GM19238 (cell line): ENCODE data around the gene PRELP.
"Not testable (repeated sequence)": the region's sequence is repeated elsewhere in the genome, so short reads cannot be mapped to it uniquely, and the experiment has no call there.

Experiments used
- DNase-seq: peaks from one replicate; pipeline ENCODE4 v3.0.0; 2011; ENCODE audit warnings: low spot score; ENCODE audit not compliant: insufficient read length

Gene PRELP

DNA sequence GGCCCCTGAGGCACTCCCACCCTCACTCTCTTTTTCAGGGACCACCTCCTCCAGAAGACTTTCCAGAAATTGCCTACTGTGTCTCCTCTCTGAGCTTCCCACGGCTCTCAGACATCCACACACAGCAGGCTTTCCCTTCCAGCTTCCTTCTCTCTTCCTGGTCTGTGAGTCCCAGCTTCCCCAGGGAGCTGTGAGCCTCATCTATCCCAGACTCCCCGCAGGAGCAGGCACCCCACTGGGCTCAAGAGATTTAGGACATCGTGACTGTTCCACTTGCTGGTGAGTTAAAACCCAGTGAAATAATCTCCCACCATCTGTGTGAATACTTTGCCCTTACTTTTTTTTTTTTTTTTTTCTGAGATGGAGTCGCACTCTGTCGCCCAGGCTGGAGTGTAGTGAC, 22.0 kb upstream of the PRELP start:
- DNase-seq = no peak

DNA sequence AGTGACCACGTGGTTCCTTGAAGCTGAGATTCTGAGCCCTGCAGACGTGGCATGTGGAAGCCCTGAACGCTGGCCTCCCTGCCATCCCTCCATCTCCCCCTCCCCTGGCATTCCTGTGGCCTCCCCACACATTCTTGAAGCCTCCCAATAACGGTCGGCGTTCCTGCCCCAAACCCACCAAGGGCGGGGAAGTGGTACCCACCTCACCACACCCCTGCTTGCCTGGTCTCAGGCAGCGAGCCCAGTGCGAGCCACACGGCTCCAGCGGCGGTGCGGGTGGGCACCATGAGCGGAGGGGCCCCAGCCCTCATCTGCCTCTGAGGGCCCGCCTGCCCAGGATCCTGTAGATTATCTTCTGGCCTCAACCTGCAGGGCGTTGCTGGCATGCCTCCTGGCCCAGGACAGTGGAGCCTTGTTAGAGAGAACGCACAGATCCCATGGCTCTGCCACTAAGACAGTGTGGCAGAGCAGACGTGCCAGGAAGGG, 20.6 kb upstream of the PRELP start:
- DNase-seq = no peak

DNA sequence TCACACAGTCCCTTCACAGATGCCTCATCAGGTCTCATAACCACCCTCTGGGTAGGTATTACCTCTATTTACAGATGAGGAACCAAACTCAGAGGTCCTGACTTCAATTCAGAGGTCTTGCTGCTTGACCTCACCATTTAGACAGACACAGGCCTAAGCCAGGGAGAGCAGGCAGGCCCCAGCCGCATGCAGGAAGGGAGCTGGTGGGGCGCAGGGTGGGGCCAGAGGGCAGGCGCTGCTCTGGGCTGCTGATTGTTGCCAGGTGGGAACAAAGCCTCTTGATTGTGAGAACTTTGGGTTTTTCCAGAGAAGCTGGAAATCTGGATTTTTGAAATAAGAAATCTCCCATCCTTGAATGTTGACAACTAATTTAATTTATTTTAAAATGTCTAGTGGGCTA, 19.9 kb upstream of the PRELP start:
- no peak for DNase-seq

DNA sequence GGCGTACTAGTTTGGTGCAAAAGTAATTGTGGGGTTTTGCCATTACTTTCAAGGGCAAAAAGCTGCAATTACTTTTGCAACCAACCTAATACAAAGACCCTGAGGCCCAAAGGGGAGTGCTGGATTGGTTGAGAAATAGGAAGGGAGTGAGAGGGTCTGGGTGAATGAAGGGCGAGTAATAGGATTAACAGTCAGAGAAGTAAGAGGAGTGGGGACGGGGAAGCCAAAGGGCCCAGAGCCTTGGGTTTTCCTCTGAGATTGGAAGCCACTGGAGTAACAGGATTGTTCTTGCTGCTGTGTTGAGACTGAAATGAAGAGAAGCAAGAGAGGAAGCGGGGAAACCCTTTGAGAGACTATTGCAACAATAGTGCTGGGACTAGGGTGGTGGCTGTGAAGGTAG, 19.0 kb upstream of the PRELP start:
- DNase-seq = no peak

DNA sequence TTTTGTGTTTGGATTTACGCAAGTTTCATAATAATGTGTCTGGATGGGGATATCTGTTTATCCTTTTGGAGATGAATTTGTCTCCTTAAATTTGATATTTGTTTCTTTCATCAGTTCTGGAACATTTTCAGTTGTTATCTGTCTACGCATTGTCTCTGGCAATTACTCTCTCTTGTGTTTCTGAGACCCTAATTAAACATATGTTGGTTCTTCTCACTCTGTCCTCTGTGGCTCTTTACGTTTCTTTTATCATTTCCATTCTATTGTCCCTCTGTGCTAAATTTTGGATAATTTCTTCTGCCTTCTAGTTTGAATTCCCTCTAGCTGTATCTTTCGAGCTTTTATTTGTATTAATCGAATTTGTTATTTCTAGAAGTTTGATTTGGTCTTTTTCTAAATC, 17.5 kb upstream of the PRELP start:
- no peak for DNase-seq

DNA sequence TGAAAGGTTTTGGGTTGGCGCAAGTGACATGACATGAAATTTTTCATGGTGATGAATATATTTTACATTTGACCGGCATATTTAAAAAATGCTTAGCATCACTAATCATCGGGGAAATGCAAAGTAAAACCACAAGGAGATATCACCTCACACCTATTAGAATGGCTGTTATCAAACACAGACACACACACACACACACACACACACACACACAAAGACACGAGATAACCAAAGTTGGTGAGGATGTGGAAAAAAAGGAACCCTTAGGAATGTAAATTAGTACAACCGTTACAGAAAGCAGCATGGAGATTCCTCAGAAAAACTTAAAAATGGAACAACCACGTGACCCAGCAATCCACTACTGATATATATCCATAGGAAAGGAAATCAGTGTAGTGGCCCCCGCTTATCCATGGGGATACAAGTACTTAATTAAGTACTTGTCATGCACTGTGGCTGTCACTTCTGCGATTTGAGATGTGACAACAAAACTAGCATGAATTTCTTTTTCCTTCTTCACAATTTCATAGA, 15.9 kb upstream of the PRELP start:
- DNase-seq = no peak

DNA sequence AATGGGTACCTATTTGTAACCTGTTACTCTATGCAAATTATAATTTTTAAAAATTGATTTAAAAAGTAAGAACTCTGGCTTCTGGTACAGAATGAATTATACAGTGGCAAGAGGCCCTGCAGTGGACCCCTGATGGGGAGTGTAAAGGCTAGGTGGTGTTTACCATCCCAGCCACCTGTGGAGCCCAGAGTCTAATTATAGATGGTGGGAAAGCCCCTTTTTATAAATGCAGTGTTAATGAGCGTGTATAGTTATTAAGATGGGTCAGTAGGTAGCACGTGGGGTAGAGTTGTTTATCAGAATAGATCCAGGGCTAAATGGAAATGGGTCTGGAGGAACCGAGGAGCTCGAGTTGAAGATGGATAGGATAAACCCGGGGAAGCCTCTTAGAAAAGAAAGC, 13.9 kb upstream of the PRELP start:
- DNase-seq = no peak

DNA sequence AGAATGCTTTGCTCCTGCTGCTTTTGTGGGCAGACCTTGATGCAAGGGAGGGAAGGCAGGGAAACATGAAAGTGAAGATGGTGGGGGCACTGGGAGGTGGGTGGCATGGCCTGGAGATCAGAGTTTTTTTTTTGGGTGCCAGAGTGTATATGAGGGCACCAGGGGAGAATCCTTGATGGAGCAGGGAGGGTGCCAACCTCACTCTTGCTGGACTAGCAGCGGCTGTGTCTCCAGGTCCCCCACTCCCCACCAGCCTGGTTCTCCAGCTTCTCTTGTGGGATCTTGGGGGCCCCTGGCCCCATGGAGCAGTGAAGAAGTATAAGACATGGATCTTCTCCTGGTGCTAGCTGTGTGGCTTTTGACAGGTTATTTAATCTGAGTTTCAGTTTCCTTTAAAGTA, 13.5 kb upstream of the PRELP start:
- DNase-seq = no peak

DNA sequence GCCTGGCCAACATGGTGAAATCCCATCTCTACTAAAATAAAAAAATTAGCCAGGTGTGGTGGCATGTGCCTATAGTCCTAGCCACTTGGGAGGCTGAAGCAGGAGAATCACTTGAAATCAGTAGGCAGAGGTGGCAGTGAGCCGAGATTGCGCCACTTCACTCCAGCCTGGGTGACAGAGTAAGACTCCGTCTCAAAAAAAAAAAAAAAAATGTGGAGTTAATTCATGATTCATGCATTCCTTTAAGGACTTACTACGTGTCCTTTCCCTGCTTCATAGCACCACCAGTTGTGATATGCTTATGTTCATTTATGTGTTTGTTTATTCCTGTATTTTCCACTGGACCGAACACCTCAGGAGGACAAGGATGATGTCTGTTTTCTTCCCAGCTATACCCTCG, 12.7 kb upstream of the PRELP start:
- DNase-seq = no peak

DNA sequence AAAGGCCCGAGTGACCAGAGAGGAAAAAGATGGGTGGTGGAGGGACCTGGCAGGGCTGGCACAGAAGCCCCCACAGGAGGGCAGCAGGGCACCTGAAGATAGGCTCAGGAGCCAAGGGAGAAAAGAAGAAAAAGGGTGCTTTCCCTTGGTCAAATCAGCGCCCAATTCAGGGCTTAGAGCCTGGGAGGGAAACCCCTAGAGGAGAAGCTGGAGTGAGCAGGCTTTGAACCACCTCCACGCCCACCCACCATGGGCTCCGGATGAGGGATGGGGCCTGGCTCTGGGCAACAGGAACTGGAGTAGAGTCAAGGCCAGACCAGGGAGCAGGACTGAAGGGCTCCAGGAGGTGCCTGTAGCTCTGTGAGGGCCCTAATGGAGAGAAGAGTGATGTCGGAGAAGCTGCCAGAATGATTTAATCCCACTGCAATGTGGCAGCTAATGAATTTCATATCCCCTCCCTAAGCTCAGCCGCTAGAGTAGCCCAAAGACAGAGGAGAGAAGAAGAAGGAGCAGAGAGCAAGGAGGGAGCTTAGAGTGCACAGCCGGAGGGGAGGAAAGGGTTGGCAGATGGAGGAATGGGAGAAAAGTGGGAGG, 12.0 kb upstream of the PRELP start:
- DNase-seq = no peak

DNA sequence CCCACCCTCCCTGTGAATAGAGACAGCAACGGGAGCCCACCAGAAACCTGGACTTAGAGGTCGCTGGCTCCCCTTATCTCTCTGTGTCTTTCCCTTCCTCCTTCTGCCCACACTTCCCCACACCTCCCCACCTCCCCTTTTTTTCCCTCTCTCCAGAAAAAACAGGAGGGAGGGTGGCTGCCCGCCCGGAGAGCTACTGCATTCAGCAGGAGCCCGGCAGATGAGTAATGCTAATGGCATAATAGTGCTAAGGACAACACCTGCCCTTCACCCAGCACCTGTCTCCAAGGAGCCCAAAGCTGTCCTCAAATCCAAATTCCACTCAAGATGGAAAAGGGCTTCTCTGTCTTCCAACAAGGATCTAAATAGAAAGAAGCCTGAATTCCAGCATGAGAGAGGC, 11.4 kb upstream of the PRELP start:
- DNase-seq = no peak

DNA sequence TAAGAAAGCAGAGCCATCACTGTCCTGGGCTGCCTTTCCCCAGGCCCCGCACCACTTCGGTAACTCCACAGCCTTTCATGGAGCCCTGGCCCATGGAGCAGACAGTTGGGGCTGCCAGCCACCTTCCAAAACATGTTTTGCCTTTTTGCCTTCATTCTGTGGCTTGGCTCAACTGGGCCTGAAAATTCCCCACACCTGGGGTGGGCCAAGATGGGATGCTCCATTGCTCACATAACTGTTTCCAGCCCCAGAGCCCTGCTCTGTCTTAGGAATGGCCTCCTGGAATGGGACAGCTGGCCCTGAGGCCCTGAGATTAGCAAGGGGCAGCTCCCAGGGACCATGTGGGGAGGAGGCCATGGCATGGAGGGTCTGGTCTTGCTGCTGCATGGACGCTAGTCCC, 10.9 kb upstream of the PRELP start:
- DNase-seq = no peak

DNA sequence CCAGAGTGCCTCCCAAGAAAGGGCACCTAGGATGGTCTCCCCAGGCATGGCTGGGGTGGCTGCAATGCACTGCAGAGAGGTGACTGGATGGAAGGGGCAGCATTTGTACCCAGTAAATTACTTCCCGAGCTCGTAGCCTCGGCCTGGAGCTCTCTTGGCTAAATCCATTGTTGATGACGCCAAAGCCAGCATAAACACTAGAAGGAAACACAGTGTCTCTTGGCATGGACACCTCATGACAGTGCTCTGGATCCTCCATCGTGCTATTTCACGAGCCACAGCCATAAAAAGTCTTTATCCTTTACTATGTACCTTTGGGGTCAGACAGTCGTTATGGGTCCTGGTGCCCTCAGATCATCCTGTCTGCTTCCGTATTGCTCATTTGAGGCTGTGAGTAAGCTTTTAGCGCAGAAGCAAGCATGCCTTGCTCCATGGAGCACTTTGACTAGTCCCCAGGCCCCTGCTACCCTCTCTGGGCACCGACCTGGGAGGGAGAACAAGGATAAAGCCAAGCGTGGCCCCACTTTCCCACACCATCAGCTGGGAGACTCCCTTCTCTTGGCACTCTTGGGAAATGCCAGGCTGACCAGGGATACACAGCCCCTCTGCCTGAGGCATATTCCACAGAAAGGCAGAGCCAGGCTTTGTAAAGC, 10.3 kb upstream of the PRELP start:
- no peak for DNase-seq

DNA sequence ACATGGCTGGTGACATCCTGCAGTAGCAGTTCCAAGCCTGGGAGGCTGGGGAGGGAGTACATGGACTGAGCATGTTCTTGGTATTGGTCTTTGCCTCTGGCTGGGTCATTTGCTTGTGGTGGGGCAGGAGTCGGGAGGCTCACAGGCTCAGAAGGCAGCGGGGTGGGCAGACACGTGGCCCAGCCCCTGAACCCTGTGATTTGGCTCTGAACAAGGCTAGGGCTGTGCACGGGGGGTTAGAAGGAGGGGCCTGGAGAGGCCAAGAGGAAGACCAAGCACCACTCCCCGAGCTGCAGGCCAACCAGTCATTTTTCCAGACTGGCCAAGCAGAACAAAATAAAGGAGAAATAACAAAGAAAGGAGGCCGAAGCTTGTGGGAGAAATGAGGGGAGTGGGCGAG, 9.7 kb upstream of the PRELP start:
- no peak for DNase-seq

DNA sequence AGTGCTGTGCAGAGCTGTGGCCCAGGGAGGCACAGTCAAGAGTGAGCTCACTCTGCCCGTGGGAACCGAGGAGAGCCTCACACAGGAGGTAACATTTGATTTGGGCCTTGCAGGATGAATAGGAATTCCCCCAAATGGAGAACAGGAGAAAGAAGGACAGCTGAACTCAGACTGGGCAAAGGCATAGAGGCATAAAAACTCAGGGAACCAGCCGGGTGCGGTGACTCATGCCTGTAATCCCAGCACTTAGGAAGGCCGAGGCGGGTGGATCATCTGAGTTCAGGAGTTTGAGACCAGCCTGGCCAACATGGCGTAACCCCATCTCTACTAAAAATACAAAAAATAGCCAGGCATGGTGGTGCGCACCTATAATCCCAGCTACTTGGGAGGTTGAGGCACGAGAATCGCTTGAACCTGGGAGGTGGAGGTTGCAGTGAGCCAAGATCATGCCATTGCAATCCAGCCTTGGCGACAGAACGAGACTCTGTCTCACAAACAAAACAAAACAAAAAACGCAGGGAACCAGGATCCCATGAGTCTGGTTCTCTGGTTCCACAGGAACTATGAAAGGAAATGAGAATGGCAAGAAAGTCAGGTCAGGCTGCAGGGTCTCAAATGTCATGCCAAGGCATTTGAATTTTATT, 8.6 kb upstream of the PRELP start:
- DNase-seq = not testable (repeated sequence)

DNA sequence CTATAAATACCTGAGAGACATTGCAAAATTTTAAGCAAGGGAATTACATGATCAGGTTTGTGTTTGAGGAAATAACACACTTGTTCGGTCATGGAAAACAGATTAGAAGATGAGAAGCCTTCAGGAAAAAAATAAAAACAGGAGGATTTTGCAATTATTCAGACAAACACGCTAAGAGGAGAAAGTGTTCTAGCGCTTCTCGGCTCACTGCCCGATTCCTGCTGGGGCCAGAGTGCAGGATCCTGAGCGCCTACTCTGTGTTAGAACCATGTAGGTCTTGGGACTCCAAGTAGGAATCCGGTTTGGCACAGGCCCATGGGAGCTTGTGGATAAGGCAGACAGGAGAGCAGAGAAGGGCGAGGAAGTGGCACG, 8.1 kb upstream of the PRELP start:
- no peak for DNase-seq

DNA sequence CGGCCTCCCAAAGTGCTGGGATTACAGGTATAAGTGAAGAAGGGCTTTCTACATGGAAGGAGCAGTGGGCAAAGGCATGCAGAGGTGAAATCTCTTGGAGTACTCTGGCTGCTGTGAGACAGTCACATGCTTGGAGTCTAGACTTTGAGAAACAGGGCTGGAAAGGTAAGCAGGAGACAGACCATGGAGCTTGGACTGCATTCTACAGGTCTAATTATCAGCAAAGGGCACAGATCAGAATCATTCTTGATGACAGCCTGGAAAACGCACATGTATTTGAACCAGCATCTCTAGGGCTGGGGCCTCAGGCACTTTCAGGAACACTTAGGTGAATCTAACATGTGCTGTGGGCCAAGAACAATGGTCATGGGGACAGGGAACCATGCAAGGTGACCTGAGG, 7.3 kb upstream of the PRELP start:
- DNase-seq = no peak

DNA sequence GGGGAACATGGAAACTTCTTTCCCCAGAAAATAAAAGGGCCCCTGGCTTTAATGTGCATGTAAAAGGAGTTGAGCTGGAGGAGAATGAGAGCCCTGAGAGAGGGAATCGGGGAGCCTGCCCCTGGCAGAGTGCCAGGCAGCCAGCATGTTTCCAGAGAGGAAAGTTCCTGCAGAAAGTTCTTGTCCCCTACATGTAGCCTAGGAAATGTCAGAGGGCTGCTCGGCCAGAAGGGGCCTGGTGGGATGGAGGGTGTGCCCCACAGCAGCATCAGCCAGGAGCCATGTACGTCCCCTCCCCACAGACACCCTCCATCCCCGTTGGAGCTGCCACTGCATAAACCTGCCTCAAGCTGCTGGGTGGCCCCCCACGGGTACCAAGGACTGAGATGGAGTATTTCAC, 5.4 kb upstream of the PRELP start:
- no peak for DNase-seq

DNA sequence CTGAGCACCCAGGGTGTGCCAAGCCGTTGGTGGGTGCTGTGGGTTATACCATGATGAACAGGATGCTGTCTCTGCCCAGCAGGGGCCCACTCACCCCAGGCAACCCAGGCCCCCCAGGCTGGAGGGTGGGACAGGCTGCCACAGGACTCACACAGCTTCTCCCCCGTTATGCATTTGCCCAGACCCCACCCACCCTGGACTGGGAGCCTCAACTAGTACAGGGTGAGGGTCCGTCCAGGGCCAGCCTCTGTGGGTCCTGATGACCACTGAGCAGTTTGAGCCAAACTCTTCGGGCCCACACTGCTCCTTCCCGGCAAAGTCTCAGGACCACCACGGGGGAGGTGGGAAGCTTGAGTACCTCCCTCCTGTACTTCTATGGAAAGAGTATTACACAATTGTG, 3.8 kb upstream of the PRELP start:
- DNase-seq = no peak

DNA sequence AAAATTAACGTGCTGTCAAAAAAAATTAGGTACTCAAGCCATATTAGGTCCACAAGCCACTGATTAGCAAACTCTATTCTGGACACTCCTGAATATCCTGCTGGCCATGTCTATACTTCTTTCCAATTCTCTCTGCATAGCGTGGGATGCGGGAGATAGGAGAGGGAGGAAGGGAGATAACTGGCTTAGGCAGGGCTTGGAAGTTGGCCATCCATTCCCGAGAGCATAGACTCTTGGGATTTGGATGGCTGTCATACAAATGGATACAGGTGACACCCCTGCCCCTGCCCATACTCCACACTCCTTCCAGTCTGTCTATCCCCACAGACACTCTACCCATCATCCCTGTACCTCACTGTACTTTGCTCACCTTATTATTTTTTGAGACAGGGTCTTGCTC, 2.3 kb upstream of the PRELP start:
- DNase-seq = no peak

DNA sequence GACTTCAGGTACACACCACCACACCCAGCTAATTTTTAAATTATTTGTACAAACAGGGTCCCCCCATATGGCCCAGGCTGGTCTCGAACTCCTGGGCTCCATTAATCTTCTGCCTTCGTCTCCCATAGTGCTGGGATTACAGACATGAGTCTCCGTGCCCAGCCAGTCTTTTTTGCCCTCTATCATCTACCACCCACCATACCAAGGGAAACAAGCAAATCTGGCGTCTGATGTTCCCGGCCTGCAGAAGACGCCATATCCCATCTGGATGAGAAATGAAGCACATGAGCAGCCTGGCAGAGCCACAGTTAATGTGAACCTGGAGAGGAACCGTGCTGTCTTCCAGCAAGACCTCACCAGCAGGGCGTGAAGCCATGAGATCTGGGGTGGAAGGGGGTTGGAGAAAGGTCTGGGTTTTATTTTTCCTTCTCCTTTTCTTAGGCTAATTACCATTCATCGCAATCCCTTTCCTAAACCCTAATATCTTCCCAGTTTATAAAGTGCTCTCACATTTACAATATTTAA, 1.8 kb upstream of the PRELP start:
- no peak for DNase-seq

DNA sequence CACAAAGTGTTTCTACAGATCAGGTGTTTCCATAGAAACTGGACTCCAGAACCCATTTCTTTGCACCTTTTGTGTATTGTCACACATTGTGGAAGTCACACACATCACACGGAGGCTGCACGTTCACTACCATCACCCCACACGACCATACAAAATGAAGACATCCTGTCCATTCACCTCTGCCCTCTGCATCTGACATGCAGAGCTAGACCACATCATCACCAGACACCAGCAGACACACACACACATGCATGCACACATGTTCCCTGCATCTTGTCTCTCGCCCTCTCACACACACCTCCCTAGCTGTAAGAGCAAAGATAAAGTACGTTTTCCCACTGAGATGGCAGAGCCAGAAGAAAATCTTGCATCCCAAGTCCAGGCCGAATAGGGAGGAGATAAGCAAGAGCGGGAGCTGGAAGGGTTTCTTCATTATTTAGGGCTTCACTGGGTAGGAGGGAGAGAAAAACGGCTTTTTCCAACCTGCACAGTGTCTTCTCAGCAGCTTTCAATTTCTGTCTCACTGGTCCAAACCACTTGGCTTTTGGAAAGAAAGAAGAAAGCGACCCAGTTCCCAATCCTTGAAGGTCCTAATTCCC, 709 bp downstream of the PRELP start:
- no peak for DNase-seq
